Astrocyte (in vitro differentiated cells and primary cell): Measurements from ENCODE around the gene CPED1.

ENCODE experiments used
- EZH2 ChIP-seq: IDR thresholded peaks from 2 replicates; pipeline ENCODE4 v1.6.1; 2012; ENCODE audit warnings: mild to moderate bottlenecking, low read length, inconsistent platforms; ENCODE audit not compliant: insufficient read depth
- TF ChIP-seq, protein P1 (sequence below): IDR thresholded peaks from 2 replicates; pipeline ENCODE4 v1.5.1; 2011; ENCODE audit warnings: low read depth, mild to moderate bottlenecking, inconsistent platforms, low read length, moderate library complexity; ENCODE audit not compliant: insufficient read depth

DNA sequence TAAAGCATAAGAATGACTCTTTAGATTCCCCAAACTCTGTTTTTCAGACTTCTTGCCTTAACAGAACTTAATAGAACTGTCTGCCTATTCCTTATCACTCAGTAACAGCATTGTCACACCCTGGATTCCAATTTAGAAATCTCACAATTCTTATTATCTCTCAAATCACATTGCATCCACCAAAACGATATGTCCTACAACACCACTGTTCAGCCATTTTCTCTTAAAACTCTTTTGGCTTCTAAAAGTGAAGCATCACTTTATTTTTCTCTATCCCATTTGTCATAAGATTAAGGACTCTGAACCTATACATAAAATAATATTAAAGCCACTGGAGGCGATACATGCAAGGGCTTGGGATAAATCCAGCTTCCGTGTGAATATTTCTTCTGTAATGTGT is 1.2 kb upstream of the CPED1 start:
- TF ChIP-seq, protein P1, sequence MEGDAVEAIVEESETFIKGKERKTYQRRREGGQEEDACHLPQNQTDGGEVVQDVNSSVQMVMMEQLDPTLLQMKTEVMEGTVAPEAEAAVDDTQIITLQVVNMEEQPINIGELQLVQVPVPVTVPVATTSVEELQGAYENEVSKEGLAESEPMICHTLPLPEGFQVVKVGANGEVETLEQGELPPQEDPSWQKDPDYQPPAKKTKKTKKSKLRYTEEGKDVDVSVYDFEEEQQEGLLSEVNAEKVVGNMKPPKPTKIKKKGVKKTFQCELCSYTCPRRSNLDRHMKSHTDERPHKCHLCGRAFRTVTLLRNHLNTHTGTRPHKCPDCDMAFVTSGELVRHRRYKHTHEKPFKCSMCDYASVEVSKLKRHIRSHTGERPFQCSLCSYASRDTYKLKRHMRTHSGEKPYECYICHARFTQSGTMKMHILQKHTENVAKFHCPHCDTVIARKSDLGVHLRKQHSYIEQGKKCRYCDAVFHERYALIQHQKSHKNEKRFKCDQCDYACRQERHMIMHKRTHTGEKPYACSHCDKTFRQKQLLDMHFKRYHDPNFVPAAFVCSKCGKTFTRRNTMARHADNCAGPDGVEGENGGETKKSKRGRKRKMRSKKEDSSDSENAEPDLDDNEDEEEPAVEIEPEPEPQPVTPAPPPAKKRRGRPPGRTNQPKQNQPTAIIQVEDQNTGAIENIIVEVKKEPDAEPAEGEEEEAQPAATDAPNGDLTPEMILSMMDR = no peak
- TF ChIP-seq EZH2 = no peak
